HFFc6 (cell line): ENCODE results near the gene TEKT3. TPM values are rescaled to one million over a fixed set of nuclear protein-coding genes. Genes with fewer than 3 reads are reported as not detected.

ENCODE experiments used
- DNase-seq: peaks from one replicate; pipeline ENCODE4 v3.0.0-alpha.2; 2018
- H3K27ac Mint-ChIP-seq: 2 replicates; pipeline ENCODE4 v1.8.0; 2020; ENCODE audit warnings: mild to moderate bottlenecking, mixed read lengths
- H3K27me3 Mint-ChIP-seq: 2 replicates; pipeline ENCODE4 v1.8.0; 2021; ENCODE audit warnings: mild to moderate bottlenecking, moderate library complexity, mixed read lengths; ENCODE audit not compliant: insufficient read depth
- H3K36me3 Mint-ChIP-seq: 2 replicates; pipeline ENCODE4 v1.8.0; 2021; ENCODE audit warnings: low read depth, mixed read lengths
- H3K4me1 Mint-ChIP-seq: 2 replicates; pipeline ENCODE4 v1.8.0; 2020; ENCODE audit warnings: low read depth, mixed read lengths
- H3K4me3 Mint-ChIP-seq: 2 replicates; pipeline ENCODE4 v1.8.0; 2020; ENCODE audit warnings: mild to moderate bottlenecking, moderate library complexity, mixed read lengths
- H3K9me3 Mint-ChIP-seq: 2 replicates; pipeline ENCODE4 v1.8.0; 2020; ENCODE audit warnings: mild to moderate bottlenecking, mixed read lengths
- CTCF ChIP-seq: fragments of 200-600 bp; sonication (generic); IDR thresholded peaks from 2 replicates; pipeline ENCODE4 v1.5.0; 2021; ENCODE audit warnings: antibody characterized with exemption, mild to moderate bottlenecking
- total RNA-seq, 6 experiments: library from RNA; stranded (reverse); fragmentation: NEBNext Ultra II Directional; extraction: Animal tissue kit (Norgen Biotek cat#: 25700); gene quantifications; 2 replicates in 1 of 6; 3 replicates in 5 of 6; pipeline ENCODE4 v1.2.3, GENCODE V29; 2021

Gene TEKT3
- total RNA-seq, 6 experiments from 2014 or later = not detected

- DNase-seq = no peak
- no peak for TF ChIP-seq CTCF
- no peaks in the 10 kb centered on the region for H3K9me3 Mint-ChIP-seq
- peaks cover 27% of the 10 kb centered on the region for H3K27me3 Mint-ChIP-seq
- H3K27ac Mint-ChIP-seq = no peak overlapping the region
- H3K4me3 Mint-ChIP-seq = no peak overlapping the region
- no peaks in the 10 kb centered on the region for H3K36me3 Mint-ChIP-seq
- peaks cover 43% of the 10 kb centered on the region for H3K4me1 Mint-ChIP-seq
Observed at GRCh38 chr17:15342460-15342859, 1.1 kb upstream of the TEKT3 start.

GRCh38 chr17:15341966-15342365 is 569 bp upstream of the TEKT3 start:
- Mint-ChIP-seq H3K4me1 (peaks cover 43% of the 10 kb centered on the region), H3K27me3 (peaks cover 27% of the 10 kb centered on the region), H3K9me3 (no peaks in the 10 kb centered on the region), H3K36me3 (no peaks in the 10 kb centered on the region), H3K27ac (no peak overlapping the region), H3K4me3 (peak overlapping the region; percentile 82)
- no peak for DNase-seq
- TF ChIP-seq CTCF = no peak

- Mint-ChIP-seq H3K4me1 (peaks cover 43% of the 10 kb centered on the region), H3K9me3 (no peaks in the 10 kb centered on the region), H3K36me3 (no peaks in the 10 kb centered on the region), H3K4me3 (peak overlapping the region; percentile 82), H3K27ac (peak overlapping the region; percentile 34; the same call in 1 of the 2 replicates), H3K27me3 (peaks cover 27% of the 10 kb centered on the region)
- TF ChIP-seq CTCF = no peak
- no peak for DNase-seq
Observed at GRCh38 chr17:15340966-15341365, 431 bp downstream of the TEKT3 start.

- no peak overlapping the region for H3K27ac Mint-ChIP-seq
- no peak for DNase-seq
- no peak for TF ChIP-seq CTCF
- H3K36me3 Mint-ChIP-seq = peaks cover 7% of the 10 kb centered on the region; the same call in 1 of the 2 replicates
- H3K9me3 Mint-ChIP-seq = peaks cover 6% of the 10 kb centered on the region
- H3K27me3 Mint-ChIP-seq = peaks cover 12% of the 10 kb centered on the region
- peaks cover 5% of the 10 kb centered on the region; the same call in 1 of the 2 replicates for H3K4me1 Mint-ChIP-seq
- H3K4me3 Mint-ChIP-seq = no peak overlapping the region
Observed at GRCh38 chr17:15335446-15335845, 6.0 kb downstream of the TEKT3 start.

GRCh38 chr17:15334266-15334665 is 7.1 kb downstream of the TEKT3 start:
- peak; percentile 10 for DNase-seq
- H3K4me3 Mint-ChIP-seq = no peak overlapping the region
- no peak overlapping the region for H3K27ac Mint-ChIP-seq
- peaks cover 6% of the 10 kb centered on the region for H3K9me3 Mint-ChIP-seq
- H3K36me3 Mint-ChIP-seq = peaks cover 7% of the 10 kb centered on the region; the same call in 1 of the 2 replicates
- TF ChIP-seq CTCF = no peak
- H3K27me3 Mint-ChIP-seq = peaks cover 11% of the 10 kb centered on the region
- peaks cover 5% of the 10 kb centered on the region; the same call in 1 of the 2 replicates for H3K4me1 Mint-ChIP-seq

GRCh38 chr17:15332338-15332737 is 9.1 kb downstream of the TEKT3 start:
- no peak overlapping the region for H3K4me3 Mint-ChIP-seq
- no peak overlapping the region for H3K27ac Mint-ChIP-seq
- peaks cover 7% of the 10 kb centered on the region; the same call in 1 of the 2 replicates for H3K36me3 Mint-ChIP-seq
- DNase-seq = no peak
- peaks cover 6% of the 10 kb centered on the region for H3K9me3 Mint-ChIP-seq
- TF ChIP-seq CTCF = no peak
- H3K4me1 Mint-ChIP-seq = peaks cover 5% of the 10 kb centered on the region; the same call in 1 of the 2 replicates
- H3K27me3 Mint-ChIP-seq = peaks cover 8% of the 10 kb centered on the region
